ENCODE measurements around the gene DCUN1D3. TPM values are rescaled to one million over a fixed set of nuclear protein-coding genes. Genes with fewer than 3 reads are reported as not detected.

DCUN1D3 gene
- total and polyA plus RNA-seq, 3 donors from 2014 or later = 15.2 to 19.5 (median 16.5) TPM

GRCh38 chr16:20910781-20911321 is 10.7 kb upstream of the DCUN1D3 start:
- Histone ChIP-seq H3K4me3 (no peak overlapping the region), H3K27me3 (no peaks in the 10 kb centered on the region), H3K4me1 (peaks cover 12% of the 10 kb centered on the region), H3K27ac (peak overlapping the region in 1 of 2 donors; percentile 43), H3K36me3 (ENCODE audit: low read depth, missing control alignments) (no peaks in the 10 kb centered on the region), H3K9me3 (no peaks in the 10 kb centered on the region)
- WGBS, 2 donors = 60 to 68% methylated on average over 2 of the region's 2 CpGs
- intact Hi-C loops (cut with DNase I; ENCODE audit: low total_unique reads) = no loop called here
- DNase-seq = no peak
- no peak for TF ChIP-seq CTCF (IDR thresholded peaks at IDR 0.05)

GRCh38 chr16:20906341-20907255 is 6.4 kb upstream of the DCUN1D3 start:
- peaks cover 27% of the 10 kb centered on the region for H3K4me1 ChIP-seq
- H3K36me3 ChIP-seq (ENCODE audit: low read depth, missing control alignments) = no peaks in the 10 kb centered on the region
- H3K27me3 ChIP-seq = no peaks in the 10 kb centered on the region
- H3K9me3 ChIP-seq = no peaks in the 10 kb centered on the region
- peak overlapping the region in 1 of 2 donors; percentile 80 for H3K27ac ChIP-seq
- no peak for DNase-seq
- WGBS, 2 donors = 63 to 73% methylated on average over 4 of the region's 4 CpGs
- intact Hi-C loops (cut with DNase I; ENCODE audit: low total_unique reads) = loop anchor here (10.0 kb wide), 1 partner anchor 52 kb away; no protein-coding TSS in a partner anchor
- H3K4me3 ChIP-seq = no peak overlapping the region
- no peak for TF ChIP-seq POLR2A (IDR thresholded peaks at IDR 0.05)

GRCh38 chr16:20905576-20905975 is 5.4 kb upstream of the DCUN1D3 start:
- TF ChIP-seq POLR2A (IDR thresholded peaks at IDR 0.05) (no peak), CTCF (IDR thresholded peaks at IDR 0.05) (no peak)
- DNase-seq = no peak
- no peaks in the 10 kb centered on the region for H3K27me3 ChIP-seq
- H3K36me3 ChIP-seq (ENCODE audit: low read depth, missing control alignments) = no peaks in the 10 kb centered on the region
- no peaks in the 10 kb centered on the region for H3K9me3 ChIP-seq
- peak overlapping the region in 1 of 2 donors; percentile 80 for H3K27ac ChIP-seq
- intact Hi-C loops (cut with DNase I; ENCODE audit: low total_unique reads) = loop anchor here (10.0 kb wide), 1 partner anchor 51 kb away; no protein-coding TSS in a partner anchor
- no peak overlapping the region for H3K4me3 ChIP-seq
- WGBS, 2 donors = 62 to 65% methylated on average over 3 of the region's 3 CpGs
- H3K4me1 ChIP-seq = peaks cover 27% of the 10 kb centered on the region

GRCh38 chr16:20904507-20905081 is 4.4 kb upstream of the DCUN1D3 start:
- Histone ChIP-seq H3K4me3 (no peak overlapping the region), H3K4me1 (peaks cover 27% of the 10 kb centered on the region), H3K36me3 (ENCODE audit: low read depth, missing control alignments) (no peaks in the 10 kb centered on the region), H3K27ac (peak overlapping the region in 1 of 2 donors; percentile 80), H3K27me3 (no peaks in the 10 kb centered on the region), H3K9me3 (no peaks in the 10 kb centered on the region)
- 50 to 51% methylated on average over 3 of the region's 3 CpGs for WGBS, 2 donors
- DNase-seq = no peak
- intact Hi-C loops (cut with DNase I; ENCODE audit: low total_unique reads) = loop anchor here (10.0 kb wide), 1 partner anchor 50 kb away; no protein-coding TSS in a partner anchor
- TF ChIP-seq POLR2A (IDR thresholded peaks at IDR 0.05) (no peak), CTCF (IDR thresholded peaks at IDR 0.05) (no peak)

- DNase-seq = no peak
- Histone ChIP-seq H3K4me1 (peaks cover 27% of the 10 kb centered on the region), H3K36me3 (ENCODE audit: low read depth, missing control alignments) (no peaks in the 10 kb centered on the region), H3K27ac (peak overlapping the region in 1 of 2 donors; percentile 43), H3K4me3 (no peak overlapping the region), H3K9me3 (no peaks in the 10 kb centered on the region), H3K27me3 (no peaks in the 10 kb centered on the region)
- 66 to 67% methylated on average over 5 of the region's 5 CpGs for WGBS, 2 donors
- TF ChIP-seq CTCF (IDR thresholded peaks at IDR 0.05) (no peak), POLR2A (IDR thresholded peaks at IDR 0.05) (no peak)
- intact Hi-C loops (cut with DNase I; ENCODE audit: low total_unique reads) = loop anchor here (10.0 kb wide), 1 partner anchor 49 kb away; no protein-coding TSS in a partner anchor
These were observed 3.8 kb upstream of the DCUN1D3 start for GRCh38 chr16:20903899-20904506.

Data from testis (tissue), 3 donors.